HG02970 (cell line): ENCODE results near the gene SPATC1L.
"Not testable (repeated sequence)": the region's sequence is repeated elsewhere in the genome, so short reads cannot be mapped to it uniquely, and the experiment has no call there.

Experiments used
- ATAC-seq: cut with Tn5 transposase; IDR thresholded peaks from one replicate; pipeline ENCODE4 v1.9.1; 2021; ENCODE audit warnings: mild to moderate bottlenecking, moderate library complexity, moderate number of reproducible peaks; ENCODE audit not compliant: unreplicated experiment, low FRiP score

Gene SPATC1L

GRCh38 chr21:46200877-46201803 lies 16.9 kb upstream of the SPATC1L start:
- ATAC-seq: not testable (repeated sequence)

- no peak for ATAC-seq
These were observed 15.4 kb upstream of the SPATC1L start for GRCh38 chr21:46199436-46200373.

DNA sequence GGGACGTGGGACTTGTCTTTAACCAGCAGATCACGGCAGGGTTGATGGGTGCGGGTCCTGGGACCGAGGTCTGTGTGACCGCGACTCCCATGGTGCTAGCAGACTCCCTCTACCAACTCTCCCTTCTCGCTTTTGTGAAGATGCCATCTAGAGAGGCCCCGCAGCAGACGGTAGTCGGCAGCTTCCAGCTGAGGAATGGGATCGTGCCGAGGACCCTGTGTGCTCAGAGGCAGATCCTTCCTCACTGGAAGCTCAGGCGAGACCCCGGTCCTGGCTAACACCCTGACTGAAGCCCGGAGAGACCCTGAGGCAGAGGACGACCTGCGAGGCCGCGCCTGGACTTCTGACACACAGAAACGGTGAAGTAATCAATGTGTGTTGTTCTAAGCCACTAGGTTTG lies 12.5 kb upstream of the SPATC1L start:
- ATAC-seq: no peak

DNA sequence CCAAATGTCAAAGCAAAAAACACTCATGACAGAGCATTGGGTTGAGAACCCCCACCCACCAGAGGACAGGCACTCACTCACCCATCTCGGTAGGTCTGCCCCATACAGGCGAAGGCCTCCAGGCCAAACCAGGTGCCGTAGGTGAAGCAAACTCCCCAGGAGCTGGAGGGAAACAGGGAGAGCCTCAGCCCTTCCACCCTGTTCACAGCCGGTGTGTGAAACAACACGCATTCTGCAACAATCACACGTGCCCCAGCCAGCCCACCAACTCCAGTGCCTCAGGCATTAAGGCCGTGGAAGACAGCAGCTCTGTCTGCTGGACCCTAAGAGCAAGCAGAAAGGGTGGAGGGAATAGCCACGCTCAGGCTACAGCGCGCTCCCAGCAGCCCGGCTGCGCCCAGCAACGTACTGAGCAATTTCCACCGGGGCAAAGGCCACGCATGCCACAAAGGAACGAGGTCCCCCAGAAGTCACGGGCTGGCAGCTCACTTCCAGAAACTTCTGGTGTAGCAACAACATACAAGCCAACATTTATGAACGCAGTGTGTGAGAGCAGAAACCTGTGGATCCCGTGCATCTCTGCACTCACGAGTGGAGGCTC lies 11.4 kb upstream of the SPATC1L start:
- no peak for ATAC-seq

DNA sequence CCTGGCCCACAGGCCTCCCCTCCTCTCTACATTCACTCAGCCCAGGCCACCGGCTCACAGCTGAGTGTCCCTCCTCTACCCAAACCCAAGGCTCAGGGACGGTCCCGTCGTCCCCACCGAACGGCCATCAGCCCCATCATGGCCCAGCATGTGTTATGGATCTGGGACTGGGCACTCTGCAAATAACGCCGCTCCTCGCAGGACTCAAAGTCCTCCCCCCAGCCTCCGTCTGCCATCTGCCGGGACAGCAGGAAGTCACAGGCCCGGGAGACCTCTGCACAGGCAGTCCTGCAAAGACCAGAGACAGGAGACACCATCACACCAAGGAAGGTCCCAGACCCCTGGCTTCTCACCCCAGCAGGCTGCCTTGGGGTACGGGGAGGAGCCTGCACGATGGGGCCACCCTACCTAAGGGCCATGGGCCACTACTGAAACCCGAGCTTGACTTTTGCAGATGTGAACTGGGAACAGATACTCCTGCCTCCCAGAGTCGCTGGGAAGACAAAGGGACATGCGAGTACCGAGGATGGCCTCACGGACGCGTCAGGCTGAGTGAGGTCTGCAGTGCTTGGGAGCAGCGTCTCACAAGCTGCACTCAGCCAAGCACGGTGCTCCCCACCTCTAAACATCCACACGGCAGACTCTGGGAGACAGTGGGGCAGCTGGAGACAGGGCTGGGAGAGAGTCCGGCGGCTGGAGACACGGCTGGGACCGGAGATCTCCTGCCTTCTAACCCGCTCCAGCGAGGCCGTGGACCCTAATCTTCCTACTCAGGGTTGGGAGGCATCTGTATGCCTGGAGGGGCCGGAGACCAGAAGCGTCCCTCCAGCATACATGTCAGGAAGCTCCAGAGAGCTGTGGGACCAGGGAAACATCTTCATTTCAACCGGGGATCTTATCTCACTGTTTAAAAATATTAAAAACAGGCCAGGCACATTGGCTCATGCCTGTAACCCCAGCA lies 10.4 kb upstream of the SPATC1L start:
- ATAC-seq: no peak

DNA sequence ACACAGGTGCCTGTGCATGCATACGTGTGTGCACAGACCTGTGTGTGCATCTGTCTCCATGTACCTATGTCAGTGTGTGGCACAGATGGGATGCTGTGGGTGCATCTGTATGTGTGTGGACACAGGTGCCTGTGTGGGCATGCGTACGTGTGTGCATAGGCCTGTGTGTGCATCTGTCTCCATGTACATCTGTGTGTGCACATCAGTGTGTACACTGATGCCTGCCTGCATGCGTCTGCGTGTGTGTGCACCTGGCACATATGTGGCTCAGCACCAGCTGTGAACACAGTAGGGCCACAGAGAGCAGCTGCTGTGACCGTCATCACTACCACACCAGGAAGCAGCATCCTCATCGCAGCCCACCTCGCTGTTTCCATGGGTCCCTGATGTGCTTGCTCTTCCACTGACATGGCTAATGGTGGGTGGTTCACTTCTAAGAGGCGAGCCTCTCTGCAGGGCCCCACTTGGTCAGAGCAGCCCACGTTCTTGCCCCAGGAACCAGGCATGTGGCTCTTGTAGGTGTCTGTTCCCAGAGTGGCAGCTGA lies 9.6 kb upstream of the SPATC1L start:
- ATAC-seq: no peak

- no peak for ATAC-seq
These were observed 7.7 kb upstream of the SPATC1L start for GRCh38 chr21:46191686-46192575.

DNA sequence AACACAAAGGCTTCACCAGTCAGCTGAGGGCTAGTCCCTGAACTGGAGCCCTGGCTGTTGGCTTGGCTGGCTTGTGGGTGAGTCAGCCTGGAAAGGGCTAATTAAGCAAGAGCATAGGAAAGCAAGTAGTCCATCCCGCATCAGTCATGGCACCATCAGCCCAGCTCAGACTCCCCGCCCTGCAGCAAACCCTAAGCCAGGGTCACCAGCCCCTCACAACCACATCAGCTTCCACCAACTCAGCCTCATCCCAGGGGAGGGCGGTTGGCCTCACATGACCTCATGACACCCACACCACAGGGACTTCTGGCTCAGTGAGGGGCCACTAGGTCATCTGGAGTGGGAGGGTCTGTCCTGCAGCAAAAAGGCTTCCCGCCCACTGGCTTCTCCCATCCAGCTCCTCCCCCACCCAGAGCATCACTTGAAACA lies 7.0 kb upstream of the SPATC1L start:
- no peak for ATAC-seq

- no peak for ATAC-seq
These were observed 6.4 kb upstream of the SPATC1L start for GRCh38 chr21:46190491-46191131.

DNA sequence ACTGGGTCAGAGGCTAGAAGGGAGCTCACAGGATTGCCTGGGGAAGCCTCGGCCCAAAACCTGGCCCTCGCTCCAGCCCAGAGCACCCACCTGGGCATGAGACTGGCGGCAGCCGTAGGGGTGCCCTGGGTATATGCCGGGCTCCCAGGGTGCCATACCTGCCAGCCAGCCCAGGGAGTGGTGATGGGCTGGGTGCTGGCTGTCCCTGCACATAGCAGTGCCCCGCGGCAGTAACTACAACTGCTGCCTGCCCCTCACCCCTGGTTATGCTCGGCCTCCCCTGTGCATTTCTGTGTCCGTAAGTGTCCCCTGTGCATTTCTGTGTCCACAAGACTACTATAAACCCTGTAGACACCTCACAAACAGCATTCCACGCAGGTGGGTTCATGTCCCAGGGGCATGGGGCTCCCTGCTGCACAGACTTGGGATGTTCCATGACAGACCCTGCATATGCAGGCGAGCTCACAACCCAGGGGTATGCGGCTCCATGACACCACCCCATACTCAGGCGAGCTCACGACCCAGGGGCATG lies 5.8 kb upstream of the SPATC1L start:
- ATAC-seq: no peak

GRCh38 chr21:46189213-46189958 lies 5.1 kb upstream of the SPATC1L start:
- no peak for ATAC-seq

- no peak for ATAC-seq
These were observed 4.3 kb upstream of the SPATC1L start for GRCh38 chr21:46188226-46189212.

DNA sequence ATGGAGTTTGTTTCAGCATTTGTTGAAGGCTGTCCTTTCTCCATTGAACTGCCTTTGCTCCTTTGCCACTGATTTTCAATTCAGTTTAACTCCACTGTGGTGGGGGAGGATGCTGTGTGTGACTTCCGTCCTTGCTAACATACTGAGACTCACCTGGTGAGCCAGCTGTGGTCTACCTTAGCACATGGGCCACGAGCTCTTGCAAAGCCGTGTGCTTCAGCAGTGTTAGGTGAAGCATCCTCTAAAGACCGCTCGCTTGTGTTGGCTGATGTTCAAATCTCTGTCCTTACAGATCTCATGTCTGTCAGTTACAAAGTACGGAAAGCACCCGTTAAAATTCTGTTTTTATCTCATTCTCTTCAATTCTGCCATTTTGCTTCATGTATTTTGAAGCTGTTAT lies 3.6 kb upstream of the SPATC1L start:
- ATAC-seq: no peak

DNA sequence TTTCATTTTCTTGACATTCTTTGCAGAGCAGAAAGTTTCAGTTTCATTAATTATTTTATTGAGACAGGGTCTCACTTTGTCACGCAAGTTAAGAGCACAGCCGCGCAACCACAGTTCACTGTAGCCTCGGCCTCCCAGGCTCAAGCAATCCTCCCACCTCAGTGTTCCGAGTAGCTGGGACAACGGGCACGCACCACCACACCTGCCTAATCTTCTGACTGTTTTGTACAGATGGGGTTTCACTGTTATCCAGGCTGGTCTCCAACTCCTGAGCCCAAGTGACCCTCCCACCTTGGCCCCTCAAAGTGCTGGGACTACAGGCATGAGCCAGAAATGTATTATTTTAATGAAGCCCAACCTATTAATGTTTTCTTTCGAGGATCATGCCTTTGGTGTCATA lies 3.0 kb upstream of the SPATC1L start:
- no peak for ATAC-seq

GRCh38 chr21:46185716-46186115 lies 1.5 kb upstream of the SPATC1L start:
- ATAC-seq: no peak
